Measurements from ENCODE around the gene AGAP1.

AGAP1 gene

GRCh38 chr2:235709969-235710879, 216.4 kb downstream of the AGAP1 start:
- no peak for TF ChIP-seq CTCF (IDR thresholded peaks at IDR 0.05; ENCODE audit: low read depth, low read length, missing control alignments)
- Histone ChIP-seq H3K27ac (no peak overlapping the region), H3K36me3 (replicated peaks) (no peaks in the 10 kb centered on the region), H3K4me3 (ENCODE audit: low read depth, low read length) (no peak overlapping the region), H3K27me3 (replicated peaks) (no peaks in the 10 kb centered on the region)
- in situ Hi-C loops (cut with HindIII; ENCODE audit: low pct_ligation_motif_present, low sequenced_read_pairs) = no loop called here
- DNase-seq = no peak

GRCh38 chr2:235710933-235711332, 217.1 kb downstream of the AGAP1 start:
- H3K27me3 ChIP-seq (replicated peaks) = no peaks in the 10 kb centered on the region
- in situ Hi-C loops (cut with HindIII; ENCODE audit: low pct_ligation_motif_present, low sequenced_read_pairs) = no loop called here
- no peak overlapping the region for H3K4me3 ChIP-seq (ENCODE audit: low read depth, low read length)
- H3K27ac ChIP-seq = no peak overlapping the region
- no peaks in the 10 kb centered on the region for H3K36me3 ChIP-seq (replicated peaks)
- TF ChIP-seq CTCF (IDR thresholded peaks at IDR 0.05; ENCODE audit: low read depth, low read length, missing control alignments) = no peak
- no peak for DNase-seq

- Histone ChIP-seq H3K4me3 (ENCODE audit: low read depth, low read length) (no peak overlapping the region), H3K36me3 (replicated peaks) (no peaks in the 10 kb centered on the region), H3K27ac (no peak overlapping the region), H3K27me3 (replicated peaks) (no peaks in the 10 kb centered on the region)
- no peak for TF ChIP-seq CTCF (IDR thresholded peaks at IDR 0.05; ENCODE audit: low read depth, low read length, missing control alignments)
- in situ Hi-C loops (cut with HindIII; ENCODE audit: low pct_ligation_motif_present, low sequenced_read_pairs) = no loop called here
- DNase-seq = no peak
Observed at GRCh38 chr2:235711527-235711926, 217.7 kb downstream of the AGAP1 start.

GRCh38 chr2:235712176-235712575, 218.3 kb downstream of the AGAP1 start:
- no peak for TF ChIP-seq CTCF (IDR thresholded peaks at IDR 0.05; ENCODE audit: low read depth, low read length, missing control alignments)
- no peaks in the 10 kb centered on the region for H3K27me3 ChIP-seq (replicated peaks)
- in situ Hi-C loops (cut with HindIII; ENCODE audit: low pct_ligation_motif_present, low sequenced_read_pairs) = no loop called here
- no peak overlapping the region for H3K4me3 ChIP-seq (ENCODE audit: low read depth, low read length)
- no peak for DNase-seq
- H3K27ac ChIP-seq = no peak overlapping the region
- H3K36me3 ChIP-seq (replicated peaks) = no peaks in the 10 kb centered on the region

- Histone ChIP-seq H3K27me3 (replicated peaks) (no peaks in the 10 kb centered on the region), H3K4me3 (ENCODE audit: low read depth, low read length) (no peak overlapping the region), H3K36me3 (replicated peaks) (no peaks in the 10 kb centered on the region), H3K27ac (no peak overlapping the region)
- no peak for TF ChIP-seq CTCF (IDR thresholded peaks at IDR 0.05; ENCODE audit: low read depth, low read length, missing control alignments)
- in situ Hi-C loops (cut with HindIII; ENCODE audit: low pct_ligation_motif_present, low sequenced_read_pairs) = no loop called here
- DNase-seq = no peak
Observed at GRCh38 chr2:235713189-235713588, 219.3 kb downstream of the AGAP1 start.

Data from brain microvascular endothelial cell (primary cell).